Inflammatory macrophage treated with lipopolysaccharide for 4 hours (primary cell): ENCODE results near the gene RPS6KA2.
"Not testable (repeated sequence)": the region's sequence is repeated elsewhere in the genome, so short reads cannot be mapped to it uniquely, and the experiment has no call there.

Experiments
- DNase-seq: peaks from one replicate; pipeline ENCODE4 v3.0.0-alpha.2; 2020

The RPS6KA2 gene

DNA sequence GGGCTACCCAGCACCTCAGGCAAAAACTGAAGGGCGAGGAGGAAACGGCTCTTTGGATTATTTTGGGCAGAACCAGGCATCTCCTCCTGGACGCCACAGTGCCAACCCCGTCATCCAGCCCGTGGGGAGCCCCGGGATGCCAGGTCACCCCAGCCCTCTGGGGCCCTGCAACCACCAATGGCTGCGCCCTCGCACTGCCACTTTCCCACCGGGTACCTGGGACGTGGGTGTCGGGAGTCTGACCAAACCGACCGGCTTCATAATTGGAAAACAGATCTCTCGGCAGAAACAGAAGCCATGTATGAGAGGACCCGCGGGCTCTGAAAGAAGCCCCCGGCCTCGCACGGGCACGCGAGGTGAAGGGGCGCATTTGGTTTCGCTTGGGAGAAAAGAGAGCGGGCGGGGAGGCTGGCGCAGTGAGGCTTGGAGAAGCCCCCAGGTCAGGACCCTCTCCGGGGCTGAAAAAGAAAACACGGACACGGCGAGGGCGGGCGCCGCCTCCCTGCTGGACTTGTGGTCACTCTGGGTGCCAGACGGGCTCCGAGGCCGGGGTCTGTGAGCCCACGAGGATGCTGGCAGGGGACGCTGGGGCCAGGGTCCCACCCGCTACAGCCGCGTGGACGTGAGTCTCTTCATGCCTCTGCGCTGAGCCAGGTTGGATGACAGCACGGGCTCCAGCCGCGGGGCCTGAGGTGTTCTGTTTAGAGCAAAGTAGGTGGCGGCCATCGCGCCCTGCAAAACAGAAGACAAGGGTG is 214.7 kb downstream of the RPS6KA2 start:
- DNase-seq: no peak

DNA sequence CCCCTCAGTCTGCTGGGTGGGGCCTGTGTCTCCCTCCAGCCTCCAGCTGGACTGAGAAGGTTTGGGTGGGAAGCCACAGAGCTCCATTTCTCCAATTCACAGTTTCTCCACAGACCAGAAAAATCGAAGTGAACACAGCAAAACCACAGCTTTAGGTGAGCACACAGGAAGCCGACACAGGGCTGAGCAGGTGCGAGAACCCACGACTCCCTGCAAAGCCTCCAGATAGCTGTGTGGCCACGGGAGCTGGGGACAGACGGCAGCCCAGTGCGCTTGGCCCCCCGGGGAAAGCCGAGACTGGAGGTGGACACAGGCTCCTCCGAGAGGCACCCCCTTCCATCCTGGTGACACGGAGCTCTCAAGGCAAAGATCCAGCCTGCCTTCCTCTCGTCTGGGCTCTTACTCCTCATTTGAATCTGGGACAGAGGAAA is 215.3 kb downstream of the RPS6KA2 start:
- no peak for DNase-seq

DNA sequence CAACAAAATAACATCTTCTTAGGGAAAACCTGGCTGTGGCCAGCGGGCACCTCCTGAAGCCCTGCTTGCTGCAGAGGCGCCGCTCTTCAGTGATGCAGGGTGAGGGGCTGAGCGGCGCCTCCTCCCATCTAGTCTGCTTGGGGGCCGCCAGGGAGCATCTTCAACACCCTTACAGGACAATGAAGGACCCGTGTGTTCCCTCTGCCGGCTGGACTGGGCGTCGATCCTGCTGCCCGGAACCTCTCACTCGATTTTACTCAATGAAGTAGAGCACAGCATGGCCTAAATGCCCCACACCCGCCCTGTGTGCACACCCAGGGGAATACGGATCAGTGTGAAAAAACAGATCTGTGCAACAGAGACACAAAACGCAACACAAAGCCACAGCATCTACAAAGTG is 215.8 kb downstream of the RPS6KA2 start:
- no peak for DNase-seq

DNA sequence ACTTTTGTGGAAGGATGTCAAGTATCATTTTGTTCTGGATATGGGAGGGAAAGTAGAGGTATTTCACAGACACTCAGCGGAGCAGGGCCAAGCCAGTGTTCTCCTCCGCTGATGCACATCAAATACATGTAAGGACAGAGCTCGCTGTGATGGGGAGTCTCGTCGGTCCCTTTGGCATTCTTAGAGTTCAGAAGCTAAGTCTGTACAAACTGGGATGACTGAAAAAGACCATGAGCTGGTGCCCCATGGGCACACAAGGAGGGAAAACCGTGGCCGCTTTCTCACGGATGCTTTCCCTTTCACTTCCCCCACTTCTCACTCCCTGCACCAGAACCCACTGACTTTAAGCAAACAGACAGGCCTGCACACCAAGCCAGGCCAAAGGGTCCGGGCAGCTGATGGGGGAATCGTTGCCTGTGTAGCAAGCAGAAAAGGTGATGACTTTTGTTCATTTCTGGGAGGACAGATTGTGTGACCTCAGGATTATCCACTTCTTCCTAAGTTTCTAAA is 216.6 kb downstream of the RPS6KA2 start:
- DNase-seq: no peak

DNA sequence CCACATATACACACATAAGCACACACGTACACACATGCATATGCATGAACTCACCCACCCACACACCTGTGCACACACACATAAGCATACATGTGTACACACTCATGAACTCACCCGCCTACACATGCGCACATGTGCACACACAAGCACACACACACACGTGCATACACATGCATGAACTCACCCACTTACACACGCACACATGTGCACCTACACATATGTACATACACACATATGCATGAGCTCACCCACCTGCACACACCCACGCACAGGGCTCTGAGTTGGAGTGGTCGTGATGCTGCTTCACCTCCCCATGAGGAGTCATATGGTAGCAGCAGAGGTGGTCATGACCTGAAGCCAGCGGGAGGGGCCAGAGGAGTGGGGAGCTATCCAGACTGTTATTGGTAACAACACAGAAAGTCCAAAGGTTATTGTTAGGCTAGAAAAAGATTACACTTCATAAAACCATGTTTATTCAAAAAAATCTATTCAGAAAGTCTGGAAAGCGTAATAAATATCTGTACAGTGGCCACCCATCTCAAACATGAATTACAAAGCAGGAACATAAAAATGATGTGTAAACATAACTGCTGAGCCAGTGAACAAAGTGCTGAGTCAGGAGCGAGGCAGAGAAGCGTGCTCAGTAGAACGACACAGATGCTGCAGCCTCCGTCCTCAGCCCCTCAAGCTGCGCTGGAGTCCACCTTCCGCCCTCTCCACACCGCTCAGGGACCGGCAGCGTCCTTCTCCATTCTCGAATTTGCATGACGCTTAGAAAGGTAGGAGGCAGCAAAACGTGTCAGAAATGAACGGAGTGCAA is 217.9 kb downstream of the RPS6KA2 start:
- DNase-seq: no peak

DNA sequence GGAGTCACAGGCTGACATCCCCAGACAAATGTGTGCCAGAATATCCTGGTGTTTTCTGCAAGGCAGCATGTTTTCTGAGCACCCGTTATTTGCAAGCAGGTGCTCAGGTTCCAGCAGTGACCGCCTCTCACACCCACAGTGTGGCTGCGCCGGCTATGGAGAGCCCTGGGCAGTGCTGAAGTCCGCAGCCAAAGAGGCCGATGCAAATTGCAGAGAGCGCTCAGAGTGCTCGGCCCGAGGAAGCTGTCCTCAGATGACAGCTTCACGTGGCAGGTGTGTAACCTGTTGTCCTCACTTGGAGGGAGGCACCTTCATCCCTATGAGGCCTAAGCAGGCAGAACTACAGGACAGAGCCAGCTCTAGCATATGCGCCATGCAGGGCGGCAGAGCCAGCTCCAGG is 220.9 kb downstream of the RPS6KA2 start:
- DNase-seq: no peak

DNA sequence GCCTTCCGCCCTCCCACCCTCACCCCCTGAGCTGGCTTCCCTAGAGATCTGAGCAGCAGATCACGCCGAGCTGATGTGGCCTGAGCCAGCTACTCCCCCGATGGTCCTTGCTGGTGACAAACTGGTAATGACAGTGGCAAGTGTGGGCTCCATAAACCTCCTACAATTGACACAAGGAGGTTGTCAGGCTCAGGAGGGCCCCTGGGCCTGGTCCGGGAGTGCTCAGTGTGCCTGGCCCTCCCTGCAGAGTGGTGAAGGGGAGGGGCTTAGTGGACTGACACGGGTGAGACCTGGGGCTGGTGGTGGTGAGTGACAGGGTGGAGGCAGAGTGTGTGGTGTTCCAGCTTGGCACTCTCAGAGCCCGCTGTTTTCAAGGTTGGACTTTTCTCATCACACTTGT is 221.7 kb downstream of the RPS6KA2 start:
- DNase-seq: no peak

DNA sequence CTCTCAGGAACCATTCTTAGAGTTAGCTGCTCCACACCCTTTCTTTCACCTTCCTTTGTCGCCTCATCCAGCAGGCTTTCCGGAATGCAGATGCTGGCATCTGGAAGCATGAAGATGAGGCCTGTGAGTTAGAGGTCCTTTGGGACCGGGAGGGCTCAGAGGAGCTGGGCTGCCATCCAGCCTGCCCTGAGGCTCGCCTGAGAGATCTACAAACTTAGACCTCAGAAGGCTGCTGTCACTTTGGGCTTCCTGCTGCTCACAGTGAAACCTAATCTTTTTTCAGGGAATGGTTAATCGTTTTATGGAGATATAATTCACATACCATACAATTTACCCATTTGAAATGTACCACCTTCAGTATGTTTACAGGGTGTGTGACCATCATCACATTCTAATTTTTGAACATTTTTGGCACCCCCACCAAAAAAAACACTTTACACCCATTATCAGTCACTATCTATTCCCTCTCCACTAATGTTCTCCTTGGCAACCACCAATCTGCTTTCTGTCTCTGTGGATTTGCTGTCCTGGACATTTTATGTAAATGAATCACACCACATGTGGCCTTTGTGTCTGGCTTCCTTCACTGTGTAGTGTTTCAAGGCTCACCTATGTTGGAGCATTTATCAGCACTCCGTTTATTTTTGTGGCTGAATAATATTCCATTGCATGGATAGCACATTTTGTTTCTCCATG is 224.3 kb downstream of the RPS6KA2 start:
- DNase-seq: no peak

DNA sequence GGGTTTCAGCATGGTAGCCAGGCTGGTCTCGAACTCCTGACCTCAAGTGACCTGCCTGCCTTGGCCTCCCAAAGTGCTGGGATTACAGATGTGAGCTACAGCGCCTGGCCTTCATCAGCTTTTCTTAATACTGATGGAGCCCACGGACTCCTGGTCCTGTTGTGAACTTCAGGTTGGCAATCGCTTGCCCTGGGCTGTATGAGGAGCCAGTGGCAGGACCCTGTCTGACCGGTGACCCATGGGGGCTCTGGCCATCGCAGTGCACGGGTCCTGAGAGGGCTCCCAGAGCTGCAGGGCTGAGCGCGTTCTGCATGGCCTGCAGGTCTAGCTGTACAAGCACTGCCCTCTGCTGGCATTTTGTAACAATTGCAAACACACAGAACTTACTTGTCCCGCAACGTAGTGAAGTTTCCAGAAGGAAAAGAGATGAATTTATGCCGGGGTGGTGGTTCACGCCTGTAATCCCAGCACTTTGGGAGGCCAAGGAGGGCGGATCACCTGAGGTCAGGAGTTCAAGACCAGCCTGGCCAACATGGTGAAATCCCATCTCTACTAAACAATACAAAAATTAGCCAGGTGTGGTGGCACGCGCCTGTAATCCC is 226.3 kb downstream of the RPS6KA2 start:
- peak; percentile 73 for DNase-seq

DNA sequence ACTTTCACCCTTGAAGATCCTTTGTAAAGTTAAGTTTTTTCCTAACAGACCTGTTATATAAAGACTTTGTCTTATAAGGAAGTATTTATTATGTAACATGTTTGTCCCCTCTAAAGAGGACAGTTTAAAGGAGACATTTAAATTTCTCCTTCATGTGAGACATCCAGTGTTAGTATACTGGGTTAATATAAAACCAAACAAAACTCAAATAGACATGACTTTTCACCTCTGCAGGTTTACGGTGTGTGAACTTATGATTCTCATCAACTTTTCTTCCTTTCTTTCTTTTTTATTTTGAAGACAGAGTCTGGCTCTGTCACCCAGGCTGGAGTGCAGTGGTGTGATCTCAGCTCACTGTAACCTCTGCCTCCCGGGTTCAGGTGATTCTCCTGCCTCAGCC is 226.9 kb downstream of the RPS6KA2 start:
- DNase-seq: no peak

DNA sequence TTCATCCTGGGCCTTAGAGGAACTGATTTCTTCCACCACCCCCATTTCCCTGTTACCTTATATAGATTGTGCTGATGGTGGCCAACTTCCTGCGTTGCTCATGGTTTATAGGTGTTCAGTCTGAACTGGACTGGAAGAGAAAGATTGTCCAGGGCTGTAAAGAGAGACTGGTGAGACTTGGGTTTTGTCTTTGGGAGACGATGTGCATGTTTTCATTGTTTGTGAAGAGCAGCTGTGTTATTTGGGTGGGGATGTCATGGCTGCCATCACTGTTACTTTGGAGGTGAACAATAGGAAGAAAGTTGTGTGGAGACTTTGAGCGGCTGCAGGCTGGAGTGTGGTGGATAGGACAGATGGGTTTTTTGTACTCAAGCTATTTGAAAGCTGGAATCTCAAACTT is 228.7 kb downstream of the RPS6KA2 start:
- DNase-seq: no peak

DNA sequence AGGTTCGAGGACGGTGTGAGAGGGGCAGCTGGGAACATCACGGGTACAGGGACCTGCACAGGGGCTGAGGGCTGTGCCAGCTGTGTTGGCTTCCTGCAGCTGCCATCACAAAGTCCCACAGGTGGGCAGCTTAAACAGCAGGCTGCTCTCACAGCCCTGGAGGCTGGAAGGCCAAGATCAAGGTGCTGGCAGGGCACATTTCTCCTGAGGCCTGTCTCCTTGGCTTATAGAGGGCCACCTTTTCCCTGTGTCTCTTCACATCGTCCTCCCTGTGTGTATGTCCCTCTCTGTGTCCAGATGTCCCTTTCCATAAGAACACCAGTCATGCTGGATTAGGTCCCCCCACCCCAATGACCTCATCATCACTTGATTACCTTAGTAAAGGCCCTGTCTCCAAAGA is 229.2 kb downstream of the RPS6KA2 start:
- DNase-seq: no peak

DNA sequence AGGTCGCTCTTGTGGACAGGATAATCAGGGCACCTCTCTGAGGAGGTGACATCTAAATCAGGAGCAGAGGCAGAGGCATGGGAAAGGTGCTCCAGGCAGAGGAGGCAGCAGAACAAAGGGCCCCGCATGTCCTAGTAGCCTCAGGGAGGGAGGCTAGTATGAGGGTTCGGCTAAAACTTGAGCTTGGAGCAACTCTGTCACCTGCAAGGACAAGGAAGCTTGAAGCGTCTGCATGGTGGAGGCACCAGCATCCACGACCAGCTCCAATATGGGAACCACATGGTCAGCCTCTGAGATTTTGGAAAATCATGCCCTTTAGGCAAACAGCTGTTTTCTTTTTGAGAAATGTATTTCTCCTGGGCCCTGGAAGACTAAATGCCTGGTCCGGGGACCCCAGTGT is 231.3 kb downstream of the RPS6KA2 start:
- DNase-seq: no peak

DNA sequence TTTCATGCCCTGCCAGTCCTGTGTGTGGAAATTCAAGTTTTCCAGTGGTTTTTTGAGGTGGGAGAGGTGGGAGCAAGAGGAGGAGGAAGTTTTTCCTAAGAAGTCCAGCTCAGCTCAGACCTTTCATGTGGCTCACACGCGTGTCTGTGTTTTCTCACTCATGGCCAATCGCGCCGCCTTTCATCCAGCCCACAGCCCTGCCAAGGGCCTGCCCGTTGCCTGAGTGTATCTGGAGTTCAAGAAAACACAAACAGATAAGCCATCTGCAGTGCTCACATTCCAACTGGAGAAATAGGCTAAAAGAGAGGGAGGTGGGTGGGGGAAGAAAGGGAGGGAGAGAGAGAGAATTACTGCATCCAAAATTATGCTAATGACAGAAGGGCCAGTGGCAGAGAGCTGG is 231.7 kb downstream of the RPS6KA2 start:
- no peak for DNase-seq

DNA sequence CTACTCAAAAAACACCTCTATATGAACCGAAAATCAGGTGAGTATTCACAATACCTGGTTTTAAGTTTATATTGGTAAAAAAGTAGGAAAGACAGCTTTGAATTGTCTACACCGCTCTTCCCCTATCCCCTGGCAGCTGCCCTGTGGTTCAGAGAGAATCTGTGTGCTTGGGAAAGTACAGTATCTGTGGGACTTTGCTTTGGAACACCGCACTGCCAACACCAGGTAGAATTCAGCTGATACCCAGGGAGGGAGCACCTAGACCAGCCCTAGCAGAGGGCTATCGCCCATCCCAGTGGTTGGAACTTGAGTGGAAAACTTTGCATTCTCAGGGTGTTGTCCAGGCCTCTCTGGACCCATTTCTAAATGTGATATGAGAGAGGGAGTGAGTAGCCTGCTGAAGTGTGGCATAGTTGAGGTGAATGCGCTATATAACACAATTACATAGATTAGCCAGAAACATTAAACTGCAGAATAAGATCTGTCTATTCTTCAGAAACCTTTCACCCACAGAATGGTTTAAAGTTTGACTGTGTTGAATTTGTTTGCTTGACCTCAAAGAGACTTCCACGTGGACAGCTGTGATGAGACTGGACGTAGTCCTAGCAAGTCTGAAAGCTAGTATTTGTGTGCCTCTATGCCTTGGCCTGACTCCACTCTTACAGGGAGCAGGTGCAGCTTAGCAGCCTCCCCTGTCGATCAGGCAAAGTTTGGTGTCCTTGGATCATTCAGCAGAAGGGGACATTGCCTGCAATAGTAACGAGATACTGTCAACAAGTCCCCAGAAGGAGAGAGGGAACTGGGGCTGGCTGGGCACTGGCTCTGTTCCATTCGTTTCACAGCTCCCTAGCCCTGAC is 232.8 kb downstream of the RPS6KA2 start:
- no peak for DNase-seq

DNA sequence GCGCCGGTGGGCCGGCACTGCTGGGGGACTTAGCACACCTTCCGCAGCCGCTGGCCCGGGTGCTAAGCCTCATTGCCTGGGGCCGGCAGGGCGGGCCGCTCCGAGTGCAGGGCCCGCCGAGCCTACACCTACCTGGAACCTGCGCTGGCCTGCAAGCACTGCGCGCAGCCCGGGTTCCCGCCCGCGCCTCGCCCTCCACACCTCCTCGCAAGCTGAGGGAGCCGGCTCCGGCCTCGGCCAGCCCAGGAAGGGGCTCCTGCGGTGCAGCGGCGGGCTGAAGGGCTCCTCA is 233.6 kb downstream of the RPS6KA2 start:
- no peak for DNase-seq

DNA sequence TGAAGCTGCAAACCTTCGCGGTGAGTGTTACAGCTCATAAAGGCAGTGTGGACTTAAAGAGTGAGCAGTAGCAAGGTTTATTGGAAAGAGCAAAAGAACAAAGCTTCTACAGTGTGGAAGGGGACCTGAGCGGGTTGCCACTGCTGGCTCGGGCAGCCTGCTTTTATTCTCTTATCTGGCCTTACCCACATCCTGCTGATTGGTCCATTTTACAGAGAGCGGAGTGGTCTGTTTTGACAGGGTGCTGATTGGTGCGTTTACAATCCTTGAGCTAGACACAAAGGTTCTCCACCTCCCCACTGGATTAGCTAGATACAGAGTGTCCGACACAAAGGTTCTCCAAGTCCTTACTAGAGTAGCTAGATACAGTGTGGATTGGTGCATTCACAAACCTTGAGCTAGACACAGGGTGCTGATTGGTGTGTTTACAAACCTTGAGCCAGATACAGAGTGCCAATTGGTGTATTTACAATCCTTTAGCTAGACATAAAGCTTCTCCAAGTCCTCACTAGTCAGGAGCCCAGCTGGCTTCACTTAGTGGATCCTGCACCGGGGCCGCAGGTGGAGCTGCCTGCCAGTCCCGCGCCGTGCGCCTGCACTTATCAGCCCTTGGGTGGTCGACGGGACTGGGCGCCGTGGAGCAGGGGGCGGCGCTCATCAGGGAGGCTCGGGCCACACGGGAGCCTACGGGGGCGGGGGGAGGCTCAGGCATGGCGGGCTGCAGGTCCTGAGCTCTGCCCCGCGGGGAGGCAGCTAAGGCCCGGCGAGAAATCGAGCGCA is 234.1 kb downstream of the RPS6KA2 start:
- not testable (repeated sequence) for DNase-seq

DNA sequence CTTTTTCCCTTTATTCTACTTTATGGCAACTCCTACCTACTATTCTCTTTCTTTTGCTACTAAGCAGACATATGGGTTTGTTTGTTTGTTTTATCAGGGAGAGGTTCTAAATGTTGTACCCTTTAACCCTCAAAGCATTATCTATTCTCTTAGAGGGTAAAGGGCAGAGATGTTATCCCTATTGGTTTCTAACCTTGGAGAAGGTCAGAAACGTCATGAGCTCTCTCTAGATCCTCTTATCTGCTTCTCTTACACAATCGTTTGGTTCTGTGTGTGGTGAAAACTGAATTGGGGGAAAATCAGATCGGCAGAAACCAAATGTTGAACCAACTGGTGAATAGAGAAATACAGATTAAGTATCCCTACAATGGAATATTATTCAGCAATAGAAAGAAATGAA is 237.9 kb downstream of the RPS6KA2 start:
- DNase-seq: peak; percentile 28

DNA sequence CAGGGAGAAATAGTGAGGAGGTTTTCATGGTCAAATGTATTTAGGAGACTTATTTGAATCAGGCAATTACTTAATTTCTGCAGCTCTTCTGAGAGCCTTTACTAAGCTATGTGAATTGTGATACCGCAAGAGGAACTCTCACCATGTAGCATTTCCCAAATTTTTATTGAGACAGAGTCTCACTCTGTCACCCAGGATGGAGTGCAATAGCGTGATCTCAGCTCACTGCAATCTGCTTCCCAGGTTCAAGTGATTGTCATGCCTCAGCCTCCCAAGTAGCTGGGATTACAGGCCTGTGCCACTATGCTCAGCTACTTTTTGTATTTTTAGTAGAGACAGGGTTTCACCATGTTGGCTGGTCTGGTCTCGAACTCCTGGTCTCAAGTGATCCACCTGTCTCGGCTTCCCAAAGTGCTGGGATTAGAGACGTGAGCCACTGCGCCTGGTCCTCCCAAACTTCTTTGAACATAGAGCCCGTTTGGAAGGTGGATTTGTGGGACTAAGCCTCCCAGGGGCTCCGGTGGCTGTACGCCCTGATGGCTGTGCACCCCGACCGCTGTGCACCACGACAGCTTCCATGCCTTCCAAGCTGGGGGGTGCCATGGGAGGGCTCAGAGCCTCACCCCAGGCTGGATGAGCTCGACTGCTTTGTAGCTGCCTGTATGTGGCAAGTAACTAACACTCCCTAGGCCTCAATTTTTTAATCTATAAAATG is 238.6 kb downstream of the RPS6KA2 start:
- DNase-seq: peak; percentile 10

DNA sequence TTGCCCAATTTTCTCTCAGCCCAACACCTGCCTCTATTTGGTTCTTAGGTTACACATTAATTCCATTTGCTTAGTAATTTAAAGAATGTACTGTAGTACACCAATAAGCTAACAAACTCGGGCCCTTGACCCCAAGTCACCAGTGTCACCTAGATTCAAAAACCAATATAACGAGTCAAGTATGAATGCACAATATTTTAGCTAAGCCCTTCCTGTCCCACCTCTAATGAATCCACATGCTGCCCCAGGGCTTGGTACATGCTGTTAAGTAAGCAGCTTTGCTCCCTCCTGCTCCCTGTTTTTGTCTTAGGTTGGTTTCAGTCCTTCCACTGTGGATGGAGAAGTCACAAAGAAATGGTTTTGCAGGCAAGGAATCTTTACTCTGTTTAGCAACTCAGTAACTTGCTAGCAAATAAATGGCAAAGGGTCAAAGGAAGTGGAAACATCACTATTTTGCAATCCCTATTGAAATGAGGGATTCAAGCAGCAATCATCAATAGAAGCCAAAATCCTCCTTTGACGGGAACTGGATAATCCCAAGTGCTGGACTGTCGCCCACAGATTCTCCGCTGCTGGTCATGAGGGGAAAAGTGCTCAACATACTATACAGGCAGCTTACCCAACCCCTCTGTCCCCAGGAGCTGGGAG is 239.3 kb downstream of the RPS6KA2 start:
- DNase-seq: no peak
